ENCODE measurements around the gene CSNK2A1.
"Not testable (repeated sequence)": the region's sequence is repeated elsewhere in the genome, so short reads cannot be mapped to it uniquely, and the experiment has no call there.

The CSNK2A1 gene

DNA sequence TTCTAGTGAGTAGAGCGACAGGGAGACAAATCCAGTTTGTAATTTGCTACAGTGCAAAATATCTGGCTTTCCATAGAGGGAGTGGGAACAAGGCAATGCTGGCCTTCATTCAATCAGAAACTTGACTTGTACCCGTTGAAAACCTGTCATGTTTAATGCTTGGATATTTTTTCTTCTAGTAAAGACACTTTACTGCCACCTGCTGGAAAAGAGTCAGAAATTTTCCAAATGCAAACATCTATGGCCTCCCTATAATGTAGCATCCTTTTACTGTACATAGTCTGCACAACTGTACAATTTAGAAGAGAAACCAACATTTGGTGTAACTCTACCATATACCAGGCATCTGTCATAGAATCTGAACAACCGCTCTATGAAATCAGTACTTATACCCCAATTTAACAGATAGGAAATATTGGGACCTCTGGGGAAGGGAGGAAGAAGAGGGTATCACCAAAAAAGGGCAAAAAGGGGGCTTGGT is 64.6 kb downstream of the CSNK2A1 start:
- H3K4me1 ChIP-seq (ENCODE audit: control insufficient read depth, insufficient read depth, low read length): no peaks in the 10 kb centered on the region
- no peak overlapping the region for H3K4me3 ChIP-seq (ENCODE audit: low read depth, low read length)
- H3K27me3 ChIP-seq (ENCODE audit: control insufficient read depth, insufficient read depth, low read length): no peaks in the 10 kb centered on the region
- peaks cover 15% of the 10 kb centered on the region for H3K36me3 ChIP-seq (ENCODE audit: control insufficient read depth, insufficient read depth, low read length)
- H3K9me3 ChIP-seq (ENCODE audit: control insufficient read depth, insufficient read depth, low read length): no peaks in the 10 kb centered on the region
- no peak overlapping the region for H3K9ac ChIP-seq (ENCODE audit: low read depth, low read length)

DNA sequence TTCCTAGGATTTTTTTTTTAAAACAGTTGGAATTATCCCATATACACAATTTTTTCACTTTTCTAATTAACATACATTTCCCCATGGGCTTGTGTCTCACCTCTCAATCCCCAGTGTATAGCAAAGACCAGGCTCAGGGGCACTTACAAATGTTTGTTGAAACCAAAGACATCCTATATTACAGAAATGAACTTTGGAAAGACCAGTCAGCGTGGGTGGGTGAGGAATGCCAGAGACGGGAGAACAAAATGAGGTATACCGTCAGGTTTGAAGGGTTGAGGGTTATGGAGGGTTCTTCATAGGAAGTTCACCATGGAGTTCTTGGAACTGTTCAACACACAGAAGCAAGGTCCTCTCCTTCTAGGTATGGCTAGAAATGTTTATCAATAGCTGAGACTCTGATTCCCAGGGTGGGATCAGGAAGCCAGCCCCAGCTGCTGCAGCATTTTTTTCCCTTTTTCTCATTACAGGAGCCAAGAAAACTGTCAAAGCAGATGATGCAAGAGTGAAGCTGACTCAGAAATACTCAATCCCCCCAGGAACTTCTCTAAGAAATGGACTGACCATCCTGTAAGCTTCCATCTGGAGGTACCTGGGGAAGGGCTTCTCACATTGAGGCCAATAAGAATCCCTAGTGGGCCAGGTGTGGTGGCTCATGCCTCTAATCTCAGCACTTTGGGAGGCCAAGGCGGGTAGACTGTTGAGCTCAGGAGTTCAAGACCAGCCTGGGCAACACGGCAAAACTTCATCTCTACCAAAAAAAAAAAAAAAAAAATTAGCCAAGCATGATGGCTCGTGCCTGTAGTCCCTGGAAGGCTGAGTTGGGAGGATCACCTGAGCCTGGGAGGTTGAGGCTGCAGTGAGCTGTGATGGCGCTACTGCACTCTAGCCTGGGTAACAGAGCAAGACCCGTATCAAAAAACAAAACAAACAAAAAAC is 65.3 kb downstream of the CSNK2A1 start:
- no peaks in the 10 kb centered on the region for H3K27me3 ChIP-seq (ENCODE audit: control insufficient read depth, insufficient read depth, low read length)
- no peaks in the 10 kb centered on the region for H3K4me1 ChIP-seq (ENCODE audit: control insufficient read depth, insufficient read depth, low read length)
- H3K9ac ChIP-seq (ENCODE audit: low read depth, low read length): no peak overlapping the region
- H3K9me3 ChIP-seq (ENCODE audit: control insufficient read depth, insufficient read depth, low read length): no peaks in the 10 kb centered on the region
- peaks cover 10% of the 10 kb centered on the region for H3K36me3 ChIP-seq (ENCODE audit: control insufficient read depth, insufficient read depth, low read length)
- H3K4me3 ChIP-seq (ENCODE audit: low read depth, low read length): no peak overlapping the region

DNA sequence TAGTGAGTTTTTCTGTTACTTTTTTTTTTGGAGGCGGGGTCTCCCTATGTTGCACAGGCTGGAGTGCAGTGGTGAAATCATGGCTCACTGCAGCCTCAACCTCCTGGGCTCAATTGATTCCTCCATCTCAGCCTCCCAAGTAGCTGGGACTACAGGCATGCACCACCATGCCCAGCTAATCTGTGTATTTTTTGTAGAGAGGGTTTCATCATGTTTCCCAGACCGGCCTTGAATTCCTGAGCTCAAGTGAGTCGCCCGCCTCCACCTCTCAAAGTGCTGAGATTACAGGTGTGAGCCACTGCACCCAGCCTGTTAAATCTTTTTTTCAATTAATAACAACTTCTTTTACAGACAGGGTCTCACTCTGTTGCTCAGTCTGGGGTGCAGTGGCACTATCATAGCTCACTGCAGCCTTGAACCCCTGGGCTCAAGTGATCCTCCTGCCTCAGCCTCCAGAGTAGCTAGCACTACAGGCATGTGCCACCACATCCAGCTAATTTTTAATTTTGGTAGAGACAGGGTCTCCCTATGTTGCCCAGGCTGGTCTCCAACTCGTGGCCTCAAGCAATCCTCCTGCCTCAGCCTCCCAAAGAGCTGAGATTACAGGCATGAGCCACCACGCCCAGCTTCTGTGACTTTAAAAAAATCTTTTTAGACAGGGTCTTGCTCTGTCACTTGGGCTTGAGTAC is 66.9 kb downstream of the CSNK2A1 start:
- not testable (repeated sequence) for H3K9ac ChIP-seq (ENCODE audit: low read depth, low read length); H3K4me3 ChIP-seq (ENCODE audit: low read depth, low read length); H3K9me3 ChIP-seq (ENCODE audit: control insufficient read depth, insufficient read depth, low read length); H3K36me3 ChIP-seq (ENCODE audit: control insufficient read depth, insufficient read depth, low read length); H3K27me3 ChIP-seq (ENCODE audit: control insufficient read depth, insufficient read depth, low read length); H3K4me1 ChIP-seq (ENCODE audit: control insufficient read depth, insufficient read depth, low read length)

GRCh38 chr20:475463-476357 is 67.9 kb downstream of the CSNK2A1 start:
- peaks cover 7% of the 10 kb centered on the region for H3K36me3 ChIP-seq (ENCODE audit: control insufficient read depth, insufficient read depth, low read length)
- no peaks in the 10 kb centered on the region for H3K4me1 ChIP-seq (ENCODE audit: control insufficient read depth, insufficient read depth, low read length)
- no peaks in the 10 kb centered on the region for H3K9me3 ChIP-seq (ENCODE audit: control insufficient read depth, insufficient read depth, low read length)
- no peaks in the 10 kb centered on the region for H3K27me3 ChIP-seq (ENCODE audit: control insufficient read depth, insufficient read depth, low read length)
- no peak overlapping the region for H3K9ac ChIP-seq (ENCODE audit: low read depth, low read length)
- H3K4me3 ChIP-seq (ENCODE audit: low read depth, low read length): no peak overlapping the region

- no peak overlapping the region for H3K9ac ChIP-seq (ENCODE audit: low read depth, low read length)
- H3K4me1 ChIP-seq (ENCODE audit: control insufficient read depth, insufficient read depth, low read length): no peaks in the 10 kb centered on the region
- H3K36me3 ChIP-seq (ENCODE audit: control insufficient read depth, insufficient read depth, low read length): peaks cover 4% of the 10 kb centered on the region
- H3K27me3 ChIP-seq (ENCODE audit: control insufficient read depth, insufficient read depth, low read length): no peaks in the 10 kb centered on the region
- H3K9me3 ChIP-seq (ENCODE audit: control insufficient read depth, insufficient read depth, low read length): no peaks in the 10 kb centered on the region
- H3K4me3 ChIP-seq (ENCODE audit: low read depth, low read length): no peak overlapping the region
These were observed 69.0 kb downstream of the CSNK2A1 start for GRCh38 chr20:474581-474980.

- H3K27me3 ChIP-seq (ENCODE audit: control insufficient read depth, insufficient read depth, low read length): no peaks in the 10 kb centered on the region
These were observed 70.7 kb downstream of the CSNK2A1 start for GRCh38 chr20:472889-473292.

GRCh38 chr20:472137-472846 is 71.3 kb downstream of the CSNK2A1 start:
- Histone ChIP-seq H3K9me3 (ENCODE audit: control insufficient read depth, insufficient read depth, low read length) (no peaks in the 10 kb centered on the region), H3K9ac (ENCODE audit: low read depth, low read length) (no peak overlapping the region), H3K36me3 (ENCODE audit: control insufficient read depth, insufficient read depth, low read length) (peaks cover 4% of the 10 kb centered on the region), H3K4me1 (ENCODE audit: control insufficient read depth, insufficient read depth, low read length) (no peaks in the 10 kb centered on the region), H3K27me3 (ENCODE audit: control insufficient read depth, insufficient read depth, low read length) (no peaks in the 10 kb centered on the region), H3K4me3 (ENCODE audit: low read depth, low read length) (no peak overlapping the region)

More at GRCh38 chr20:472889-473292, 70.7 kb downstream of the CSNK2A1 start:
- Histone ChIP-seq H3K4me1 (ENCODE audit: control insufficient read depth, insufficient read depth, low read length) (no peaks in the 10 kb centered on the region), H3K36me3 (ENCODE audit: control insufficient read depth, insufficient read depth, low read length) (peaks cover 4% of the 10 kb centered on the region), H3K4me3 (ENCODE audit: low read depth, low read length) (no peak overlapping the region), H3K9ac (ENCODE audit: low read depth, low read length) (no peak overlapping the region), H3K9me3 (ENCODE audit: control insufficient read depth, insufficient read depth, low read length) (no peaks in the 10 kb centered on the region)

DNA sequence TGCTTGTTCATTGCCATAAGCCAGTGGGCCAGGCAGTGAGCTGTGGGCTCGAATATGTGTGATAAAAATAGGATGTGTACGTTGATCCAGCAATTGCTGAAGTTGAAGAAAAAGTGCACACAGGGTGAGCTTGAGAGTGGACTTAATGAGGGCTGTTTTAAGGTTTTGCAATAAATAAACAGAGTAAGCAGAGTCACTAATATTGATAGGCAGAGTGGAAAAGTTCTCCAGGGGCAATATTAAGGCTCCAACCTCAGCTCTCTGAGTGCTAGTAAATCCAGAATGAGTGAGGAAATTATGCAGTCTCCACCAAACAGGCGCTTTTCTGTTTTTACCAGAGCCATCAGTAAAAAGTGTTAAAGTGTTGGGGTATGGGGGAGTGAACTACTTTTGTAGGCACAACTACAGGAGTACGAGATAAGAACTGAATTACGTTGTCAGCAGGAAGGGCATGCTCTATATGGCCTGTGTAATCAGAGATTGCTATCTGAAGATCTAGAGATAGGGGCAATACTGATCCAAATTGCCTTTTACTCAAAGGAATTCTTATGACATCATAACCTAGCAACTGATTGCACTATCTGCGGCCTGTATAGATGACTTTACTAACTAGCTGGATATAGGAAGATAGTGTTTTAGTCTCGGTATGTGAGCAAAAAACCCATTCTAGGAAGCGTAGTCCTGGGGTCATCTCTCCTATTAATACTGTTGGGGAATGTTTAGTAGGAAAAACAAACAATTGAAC is 73.7 kb downstream of the CSNK2A1 start:
- H3K27me3 ChIP-seq (ENCODE audit: control insufficient read depth, insufficient read depth, low read length): peaks cover 3% of the 10 kb centered on the region
- H3K9ac ChIP-seq (ENCODE audit: low read depth, low read length): no peak overlapping the region
- peaks cover 4% of the 10 kb centered on the region for H3K36me3 ChIP-seq (ENCODE audit: control insufficient read depth, insufficient read depth, low read length)
- H3K4me3 ChIP-seq (ENCODE audit: low read depth, low read length): no peak overlapping the region
- H3K9me3 ChIP-seq (ENCODE audit: control insufficient read depth, insufficient read depth, low read length): no peaks in the 10 kb centered on the region
- no peaks in the 10 kb centered on the region for H3K4me1 ChIP-seq (ENCODE audit: control insufficient read depth, insufficient read depth, low read length)

DNA sequence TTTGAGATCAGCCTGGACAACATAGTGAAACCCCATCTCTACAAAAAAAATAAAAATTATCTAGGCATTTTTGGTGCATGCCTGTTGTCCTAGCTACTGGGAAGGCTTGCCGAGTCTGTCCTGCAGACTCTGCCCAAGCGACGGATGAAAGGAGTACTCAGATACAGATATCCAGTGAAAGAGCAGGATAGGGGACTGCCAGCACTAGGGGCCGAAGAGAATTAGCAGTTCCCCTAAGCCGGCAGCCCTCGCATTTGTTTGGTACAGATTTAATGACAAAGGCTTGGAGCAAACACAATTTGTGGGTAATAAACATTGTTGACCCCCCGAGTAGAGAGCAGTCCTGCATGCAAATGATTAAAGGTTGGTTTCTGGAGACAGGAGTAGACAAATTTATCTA is 75.8 kb downstream of the CSNK2A1 start:
- H3K9me3 ChIP-seq (ENCODE audit: control insufficient read depth, insufficient read depth, low read length): no peaks in the 10 kb centered on the region
- no peak overlapping the region for H3K4me3 ChIP-seq (ENCODE audit: low read depth, low read length)
- peaks cover 16% of the 10 kb centered on the region for H3K27me3 ChIP-seq (ENCODE audit: control insufficient read depth, insufficient read depth, low read length)
- no peaks in the 10 kb centered on the region for H3K4me1 ChIP-seq (ENCODE audit: control insufficient read depth, insufficient read depth, low read length)
- no peaks in the 10 kb centered on the region for H3K36me3 ChIP-seq (ENCODE audit: control insufficient read depth, insufficient read depth, low read length)
- H3K9ac ChIP-seq (ENCODE audit: low read depth, low read length): no peak overlapping the region

GRCh38 chr20:462199-462991 is 81.2 kb downstream of the CSNK2A1 start, which contains the start of gene TBC1D20:
TBC1D20 (minus strand) TSS chr20:462533; CDS start chr20:462405, 128 bp downstream.
- peaks cover 22% of the 10 kb centered on the region for H3K27me3 ChIP-seq (ENCODE audit: control insufficient read depth, insufficient read depth, low read length)
- H3K9ac ChIP-seq (ENCODE audit: low read depth, low read length): peak within 1 kb of the TSS; percentile 54
- H3K4me1 ChIP-seq (ENCODE audit: control insufficient read depth, insufficient read depth, low read length): peaks cover 2% of the 10 kb centered on the region
- H3K4me3 ChIP-seq (ENCODE audit: low read depth, low read length): peak within 1 kb of the TSS; percentile 86
- no peaks in the 10 kb centered on the region for H3K9me3 ChIP-seq (ENCODE audit: control insufficient read depth, insufficient read depth, low read length)
- no peaks in the 10 kb centered on the region for H3K36me3 ChIP-seq (ENCODE audit: control insufficient read depth, insufficient read depth, low read length)

Data from iPS-15b (cell line).